ENCODE data around the gene EIF4G3. TPM values are rescaled to one million over a fixed set of nuclear protein-coding genes. Genes with fewer than 3 reads are reported as not detected.

The EIF4G3 gene
- total and polyA plus RNA-seq, 9 of the 15 experiments (the other 6 are each of a cell fraction or from before 2014, with no cell fraction given) = 6.7 to 40.5 (median 32.1) TPM

- no peak for TF ChIP-seq AFF4 (CRISPR knock-in tag; IDR thresholded peaks at IDR 0.05)
- no peak for TF ChIP-seq ZNF232 (CRISPR knock-in tag; IDR thresholded peaks at IDR 0.05)
- TF ChIP-seq CBFA2T3 (IDR thresholded peaks at IDR 0.05) = peak; percentile 18; the same call in 1 of the 2 replicates
- TF ChIP-seq NFRKB (IDR thresholded peaks at IDR 0.05; ENCODE audit: low read depth) = no peak
- no peak for TF ChIP-seq ZBTB7A (IDR thresholded peaks at IDR 0.05; ENCODE audit: borderline replicate concordance, control insufficient read depth, low read depth, low read length)
- no peak for TF ChIP-seq COPS2 (conservative IDR thresholded peaks at IDR 0.05)
- TF ChIP-seq HES1 (IDR thresholded peaks at IDR 0.05; ENCODE audit: low read depth) = no peak
- 0 out of 4 replicates have a peak, but pooled peaks of 1 of the 2 experiments have one; percentile 1 for TF ChIP-seq MNT (conservative IDR thresholded peaks at IDR 0.05)
- no peak for TF ChIP-seq ZC3H8 (IDR thresholded peaks at IDR 0.05)
- TF ChIP-seq PCBP2 (IDR thresholded peaks at IDR 0.05; ENCODE audit: low read depth, low read length, poor library complexity, severe bottlenecking) = no peak
- TF ChIP-seq ZNF431 (CRISPR knock-in tag; IDR thresholded peaks at IDR 0.05) = no peak
Measured at GRCh38 chr1:21028520-21029145, 148.1 kb downstream of the EIF4G3 start (continued).

Data from K562 (cell line).